Endothelial cell of umbilical vein (primary cell): ENCODE data around the gene PPME1. TPM values are rescaled to one million over a fixed set of nuclear protein-coding genes. Genes with fewer than 3 reads are reported as not detected.

ENCODE experiments used
- BruUV-seq: library from RNA; stranded (reverse); fragments of 400-500 nt; replicated peaks from 2 replicates; lab custom pipeline; 2021; lab: Mats Ljungman, UMichigan
- CTCF ChIA-PET: fragments of 300-600, 350-600 bp; sonication (Branson Sonifier 250); formaldehyde crosslinking; loops from one replicate; lab custom pipeline; 2021; ENCODE audit warnings: antibody characterized with exemption, inconsistent platforms; lab: Charles Lee
- POLR2A ChIA-PET: fragments of 300-600, 350-600 bp; sonication (Branson Sonifier 250); formaldehyde crosslinking; loops from one replicate; lab custom pipeline; 2021; ENCODE audit warnings: antibody characterized with exemption, inconsistent platforms; lab: Charles Lee
- DNase-seq: peaks from one replicate; pipeline ENCODE4 v3.0.0-alpha.2; 2011; ENCODE audit warnings: low read depth, low spot score
- FAIRE-seq: peaks from 2 replicates; lab custom pipeline; 2011; peaks lifted over from hg19 to GRCh38; lab: Jason Lieb, UNC
- H2AFZ ChIP-seq: 2 replicates; pipeline ENCODE4 v1.6.0; 2012; ENCODE audit warnings: low read depth, low read length, control low read depth, inconsistent platforms
- H3K27ac ChIP-seq: 2 replicates; pipeline ENCODE4 v1.5.1; 2011; ENCODE audit warnings: low read depth, mild to moderate bottlenecking, control low read depth, low read length, moderate library complexity; ENCODE audit not compliant: insufficient read depth
- H3K27me3 ChIP-seq, 2 experiments: 2 replicates each; pipeline versions ENCODE4 v1.6.0 to v1.6.1; 2011; ENCODE audit warnings: low read length in 2 of 2, mixed read lengths in 1 of 2; ENCODE audit not compliant: control insufficient read depth in 2 of 2, insufficient read depth in 2 of 2
- H3K36me3 ChIP-seq, 2 experiments: 2 replicates in 1 of 2; 3 replicates in 1 of 2; pipeline ENCODE4 v1.5.1; 2011; ENCODE audit warnings: low read length in 2 of 2, mild to moderate bottlenecking in 1 of 2, moderate library complexity in 1 of 2; ENCODE audit not compliant: control insufficient read depth in 2 of 2, insufficient read depth in 2 of 2; ENCODE audit errors: extremely low read depth in 1 of 2
- H3K4me1 ChIP-seq: 3 replicates; pipeline ENCODE4 v1.5.1; 2011; ENCODE audit warnings: mild to moderate bottlenecking, low read length; ENCODE audit not compliant: control insufficient read depth, insufficient read depth; ENCODE audit errors: extremely low read depth
- H3K4me2 ChIP-seq: 2 replicates; pipeline ENCODE4 v1.6.1; 2011; ENCODE audit warnings: low read length, control low read depth, mixed read lengths; ENCODE audit not compliant: insufficient read depth
- H3K4me3 ChIP-seq, 3 experiments: fragments of 200-600 bp in 1 of 3; sonication (generic), shearing (Covaris generic) in 1 of 3; replicated peaks in 1 of 3; 2 replicates each; pipeline ENCODE4 v1.5.1; 2011 to 2016; ENCODE audit warnings: control low read depth in 3 of 3, low read length in 3 of 3, mild to moderate bottlenecking in 2 of 3, inconsistent platforms in 1 of 3, low read depth in 1 of 3, moderate library complexity in 1 of 3; ENCODE audit not compliant: insufficient read depth in 1 of 3
- H3K79me2 ChIP-seq: 2 replicates; pipeline ENCODE4 v1.6.0; 2012; ENCODE audit warnings: low read length, inconsistent platforms; ENCODE audit not compliant: control insufficient read depth, insufficient read depth
- H3K9ac ChIP-seq: replicated peaks from 2 replicates; pipeline ENCODE3; 2011; ENCODE audit warnings: low read length, control low read depth; ENCODE audit not compliant: insufficient read depth; ENCODE audit errors: extremely low read depth
- H3K9me1 ChIP-seq: replicated peaks from 3 replicates; pipeline ENCODE4 v1.6.0; 2011; ENCODE audit warnings: mild to moderate bottlenecking, low read length; ENCODE audit not compliant: control insufficient read depth, insufficient read depth; ENCODE audit errors: extremely low read depth
- H3K9me3 ChIP-seq: replicated peaks from 2 replicates; pipeline ENCODE4 v1.5.1; 2012; ENCODE audit warnings: low read length, inconsistent platforms; ENCODE audit not compliant: control insufficient read depth, insufficient read depth
- H4K20me1 ChIP-seq: replicated peaks from 2 replicates; pipeline ENCODE3; 2011; ENCODE audit warnings: mild to moderate bottlenecking, low read length; ENCODE audit not compliant: control insufficient read depth, insufficient read depth; ENCODE audit errors: extremely low read depth
- CTCF ChIP-seq, 2 donors: IDR thresholded peaks; 1 replicate in 1 of 2; 2 replicates in 1 of 2; pipeline ENCODE4 v1.5.1; 2011; ENCODE audit warnings: low read length in 2 of 2, mild to moderate bottlenecking in 2 of 2, moderate library complexity in 2 of 2, control low read depth in 1 of 2, inconsistent platforms in 1 of 2, low read depth in 1 of 2; ENCODE audit not compliant: insufficient read depth in 1 of 2; ENCODE audit errors: extremely low read depth in 1 of 2
- EZH2 ChIP-seq: IDR thresholded peaks from 2 replicates; pipeline ENCODE4 v1.6.1; 2012; ENCODE audit warnings: borderline replicate concordance, low read depth, mild to moderate bottlenecking, moderate library complexity, low read length, inconsistent platforms; ENCODE audit not compliant: severe bottlenecking
- GATA2 ChIP-seq: IDR thresholded peaks from 2 replicates; pipeline ENCODE4 v1.7.0; 2011; ENCODE audit warnings: low read depth, mild to moderate bottlenecking, moderate library complexity, mixed read lengths, low read length; ENCODE audit not compliant: insufficient read length, insufficient read depth
- JUN ChIP-seq: IDR thresholded peaks from 2 replicates; pipeline ENCODE4 v1.6.1; 2011; ENCODE audit warnings: borderline replicate concordance, low read depth; ENCODE audit not compliant: insufficient read length, insufficient read depth
- MAX ChIP-seq: IDR thresholded peaks from 2 replicates; pipeline ENCODE4 v1.6.1; 2011; ENCODE audit not compliant: insufficient read depth, insufficient read length
- MYC ChIP-seq: IDR thresholded peaks from one replicate; pipeline ENCODE4 v1.6.1; 2011; ENCODE audit warnings: mild to moderate bottlenecking, low read depth, low read length
- POLR2A ChIP-seq: IDR thresholded peaks from 2 replicates; pipeline ENCODE4 v1.6.1; 2012; ENCODE audit warnings: low read depth, mild to moderate bottlenecking, control low read depth, low read length
- POLR2AphosphoS5 ChIP-seq: IDR thresholded peaks from 2 replicates; pipeline ENCODE4 v1.6.1; 2012; ENCODE audit warnings: low read depth, mild to moderate bottlenecking, control low read depth, low read length, moderate library complexity; ENCODE audit not compliant: insufficient read depth
- dilution Hi-C: fragments of 300-500 bp; cut with MboI; formaldehyde crosslinking; loops from one replicate; pipeline ENCODE4 v1.15.0; 2019; ENCODE audit warnings: low sequenced_read_pairs; ENCODE audit not compliant: extremely low pct_ligation_motif_present
- intact Hi-C: fragments of 100-400 bp; cut with micrococcal nuclease; formaldehyde crosslinking; loops from one replicate; pipeline ENCODE4 v1.10.0; 2022
- polyA plus RNA-seq, 4 experiments: library from polyadenylated mRNA; depleted of rRNA in 3 of 4; stranded (reverse) in 3 of 4; unstranded in 1 of 4; fragments of >200 nt; gene quantifications; 2 replicates each; pipeline versions ENCODE4 v1.2.1 to v1.2.3, GENCODE V29; 2011 to 2012; ENCODE audit warnings: missing spikeins in 1 of 4
- total RNA-seq: library from RNA; stranded (reverse); gene quantifications from 2 replicates; pipeline ENCODE4 v1.2.3, GENCODE V29; 2021

PPME1 gene
- total and polyA plus RNA-seq, 2 donors (not counting 3 experiments of a cell fraction or from before 2014, with no cell fraction given) = 37.2 to 49.9 TPM

- FAIRE-seq = no peak
These were observed 112.6 kb downstream of the PPME1 start for GRCh38 chr11:74283580-74284180.

More at GRCh38 chr11:74283580-74284180, 112.6 kb downstream of the PPME1 start:
- H3K79me2 ChIP-seq = no peaks in the 10 kb centered on the region
- DNase-seq = no peak
- H2AFZ ChIP-seq = no peak overlapping the region
- H3K9me1 ChIP-seq = no peaks in the 10 kb centered on the region
- H3K9ac ChIP-seq = no peak overlapping the region
- H3K27ac ChIP-seq = no peak overlapping the region
- H4K20me1 ChIP-seq = no peaks in the 10 kb centered on the region
- peaks cover 10% of the 10 kb centered on the region for H3K4me1 ChIP-seq
- no TSS peak for BruUV-seq
- no peak overlapping the region for H3K4me3 ChIP-seq
- peaks cover 0 to 12% of the 10 kb centered on the region in 2 experiments for H3K36me3 ChIP-seq
- ChIA-PET POLR2A (no interaction called here), CTCF (interaction anchor here (1.0 kb wide), 1 partner anchor 28 kb away, joined by 3 read pairs; no protein-coding TSS in a partner anchor)
- intact Hi-C loops (no loop called here), dilution Hi-C loops (no loop called here)
- no peak overlapping the region for H3K4me2 ChIP-seq
- TF ChIP-seq CTCF (IDR thresholded peaks at IDR 0.05; ENCODE audit: extremely low read depth in 1 of 2, insufficient read depth in 1 of 2, low read depth in 1 of 2, low read length in 2 of 2) = no peak
- no peak for TF ChIP-seq EZH2
- TF ChIP-seq POLR2A = no peak
- no peak for TF ChIP-seq MYC
- TF ChIP-seq JUN = no peak
- no peak for TF ChIP-seq POLR2AphosphoS5
- no peak for TF ChIP-seq MAX
- no peak for TF ChIP-seq GATA2
- H3K27me3 ChIP-seq = no peaks in the 10 kb centered on the region
- H3K9me3 ChIP-seq = no peaks in the 10 kb centered on the region
